Activated naive CD4-positive, alpha-beta T cell treated with anti-CD3 and anti-CD28 coated beads, Interleukin-2, amount 50 U/mL, for 72 hours (primary cell): ENCODE data around the gene MTNR1B. TPM values are rescaled to one million over a fixed set of nuclear protein-coding genes. Genes with fewer than 3 reads are reported as not detected.

Source experiments
- ATAC-seq, 2 donors: fragments of 150-1000 bp; cut with Tn5 transposase; 2 replicates each; pipeline ENCODE4 v1.10.0; 2021; ENCODE audit warnings: mild to moderate bottlenecking in 2 of 2, moderate library complexity in 2 of 2
- DNase-seq, 2 donors: peaks; one replicate each; pipeline ENCODE4 v3.0.0; 2021 to 2022; ENCODE audit warnings: low spot score in 2 of 2
- H3K27ac Mint-ChIP-seq, 2 donors: one replicate each; pipeline ENCODE4 v1.8.0; 2022; ENCODE audit warnings: mild to moderate bottlenecking in 2 of 2, mixed read lengths in 2 of 2
- H3K36me3 Mint-ChIP-seq, 2 donors: one replicate each; pipeline ENCODE4 v1.8.0; 2022; ENCODE audit warnings: mixed read lengths in 2 of 2
- H3K9me3 Mint-ChIP-seq, 2 donors: one replicate each; pipeline ENCODE4 v1.8.0; 2022; ENCODE audit warnings: mixed read lengths in 2 of 2
- total RNA-seq, 2 donors: library from RNA; stranded (reverse); gene quantifications; one replicate each; pipeline ENCODE4 v1.2.3, GENCODE V29; 2022

The MTNR1B gene
- total RNA-seq, 2 donors from 2014 or later, result not detected

DNA sequence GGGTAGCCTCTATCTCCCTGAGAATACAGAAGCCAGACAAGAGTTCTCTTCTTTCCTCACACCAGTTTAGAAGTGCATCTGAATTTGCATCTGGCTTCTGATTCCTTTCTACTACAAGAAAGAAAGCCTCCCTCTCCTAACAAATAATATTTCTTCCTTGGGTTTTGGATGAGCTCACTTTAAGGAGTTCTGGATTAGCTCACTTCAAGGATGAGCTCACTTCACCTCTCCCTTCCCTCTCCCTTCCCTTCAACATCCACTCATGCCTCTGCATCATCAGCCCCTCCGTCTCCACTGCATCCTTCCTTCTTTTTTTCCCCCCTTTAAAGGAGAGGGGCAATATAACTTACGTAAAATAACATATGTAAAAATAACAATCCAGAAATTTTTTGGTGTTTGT is 1.6 kb upstream of the MTNR1B start:
- Mint-ChIP-seq H3K36me3 (peaks cover 0 to 6% of the 10 kb centered on the region in 2 donors), H3K27ac (peak overlapping the region in 1 of 2 donors; percentile 76), H3K9me3 (peaks cover 3 to 6% of the 10 kb centered on the region in 2 donors)
- no peak for ATAC-seq
- DNase-seq, result no peak

DNA sequence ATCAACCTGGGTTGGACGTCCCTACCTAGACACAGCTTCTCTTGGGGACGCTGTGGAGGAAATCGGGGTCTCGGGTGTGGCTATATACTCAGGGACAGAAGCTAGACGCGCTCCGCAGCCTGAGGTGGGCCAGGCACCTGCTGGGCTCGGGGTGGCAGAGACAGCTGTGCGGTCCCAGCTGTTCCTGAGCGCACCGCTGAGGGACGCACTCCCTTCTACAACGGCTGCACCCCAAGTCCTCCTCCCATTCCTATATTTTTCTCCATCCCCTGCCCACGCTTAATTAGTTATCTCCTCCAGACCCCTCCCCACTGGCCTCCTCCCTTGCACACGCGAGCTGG is 188 bp upstream of the MTNR1B start:
- Mint-ChIP-seq H3K27ac (no peak overlapping the region), H3K9me3 (peaks cover 6 to 10% of the 10 kb centered on the region in 2 donors), H3K36me3 (peaks cover 0 to 6% of the 10 kb centered on the region in 2 donors)
- no peak for ATAC-seq
- DNase-seq, result no peak

DNA sequence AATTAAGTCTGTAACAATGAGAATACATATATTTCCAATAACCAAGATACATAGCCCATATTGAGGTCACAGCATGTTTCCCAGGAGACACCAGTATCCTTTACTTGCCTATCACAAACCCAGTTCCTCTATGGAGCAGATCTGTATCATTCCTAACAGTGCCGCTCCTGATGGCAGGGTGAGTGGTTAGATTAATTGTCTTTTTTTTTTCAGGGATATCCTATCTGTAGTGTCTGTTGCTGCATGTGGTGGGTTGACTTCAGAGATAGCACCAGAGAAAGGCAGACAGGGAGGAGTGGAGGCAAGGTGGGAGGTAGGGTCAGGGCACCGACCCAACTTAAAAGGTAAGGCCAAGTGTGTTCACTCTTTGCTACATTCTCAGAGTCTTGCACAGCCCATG is 2.8 kb downstream of the MTNR1B start:
- Mint-ChIP-seq H3K9me3 (peaks cover 6 to 10% of the 10 kb centered on the region in 2 donors), H3K27ac (no peak overlapping the region), H3K36me3 (peaks cover 0 to 6% of the 10 kb centered on the region in 2 donors)
- ATAC-seq, result no peak
- no peak for DNase-seq

- Mint-ChIP-seq H3K27ac (no peak overlapping the region), H3K9me3 (peaks cover 0 to 10% of the 10 kb centered on the region in 2 donors), H3K36me3 (peaks cover 0 to 1% of the 10 kb centered on the region in 2 donors)
- ATAC-seq (no peak), DNase-seq (no peak)
Measured at GRCh38 chr11:92975285-92975684, 5.8 kb downstream of the MTNR1B start.

GRCh38 chr11:92976681-92977080 is 7.2 kb downstream of the MTNR1B start:
- H3K36me3 Mint-ChIP-seq, result no peaks in the 10 kb centered on the region
- H3K27ac Mint-ChIP-seq, result no peak overlapping the region
- DNase-seq, result no peak
- peaks cover 0 to 10% of the 10 kb centered on the region in 2 donors for H3K9me3 Mint-ChIP-seq
- no peak for ATAC-seq

DNA sequence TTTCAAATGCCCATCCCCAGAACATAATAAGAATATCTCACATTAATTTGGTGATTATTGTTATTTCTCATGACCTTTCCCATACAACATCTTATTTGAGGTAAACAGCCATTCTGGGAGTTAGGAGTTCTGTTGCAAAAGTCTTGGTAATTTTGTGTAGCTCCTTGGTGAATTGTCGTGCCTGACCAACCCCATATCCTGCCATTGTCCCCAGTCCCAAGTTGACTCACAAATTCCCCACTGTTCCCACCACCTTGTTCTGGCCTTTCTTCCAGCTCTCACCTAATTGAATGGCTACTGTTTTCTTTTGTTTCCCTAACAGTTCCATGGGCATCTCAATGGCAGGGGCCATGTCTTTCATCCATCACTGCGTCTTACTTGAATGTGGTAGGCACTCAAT is 8.0 kb downstream of the MTNR1B start:
- Mint-ChIP-seq H3K9me3 (peaks cover 0 to 10% of the 10 kb centered on the region in 2 donors), H3K36me3 (no peaks in the 10 kb centered on the region), H3K27ac (no peak overlapping the region)
- DNase-seq, result no peak
- no peak for ATAC-seq

DNA sequence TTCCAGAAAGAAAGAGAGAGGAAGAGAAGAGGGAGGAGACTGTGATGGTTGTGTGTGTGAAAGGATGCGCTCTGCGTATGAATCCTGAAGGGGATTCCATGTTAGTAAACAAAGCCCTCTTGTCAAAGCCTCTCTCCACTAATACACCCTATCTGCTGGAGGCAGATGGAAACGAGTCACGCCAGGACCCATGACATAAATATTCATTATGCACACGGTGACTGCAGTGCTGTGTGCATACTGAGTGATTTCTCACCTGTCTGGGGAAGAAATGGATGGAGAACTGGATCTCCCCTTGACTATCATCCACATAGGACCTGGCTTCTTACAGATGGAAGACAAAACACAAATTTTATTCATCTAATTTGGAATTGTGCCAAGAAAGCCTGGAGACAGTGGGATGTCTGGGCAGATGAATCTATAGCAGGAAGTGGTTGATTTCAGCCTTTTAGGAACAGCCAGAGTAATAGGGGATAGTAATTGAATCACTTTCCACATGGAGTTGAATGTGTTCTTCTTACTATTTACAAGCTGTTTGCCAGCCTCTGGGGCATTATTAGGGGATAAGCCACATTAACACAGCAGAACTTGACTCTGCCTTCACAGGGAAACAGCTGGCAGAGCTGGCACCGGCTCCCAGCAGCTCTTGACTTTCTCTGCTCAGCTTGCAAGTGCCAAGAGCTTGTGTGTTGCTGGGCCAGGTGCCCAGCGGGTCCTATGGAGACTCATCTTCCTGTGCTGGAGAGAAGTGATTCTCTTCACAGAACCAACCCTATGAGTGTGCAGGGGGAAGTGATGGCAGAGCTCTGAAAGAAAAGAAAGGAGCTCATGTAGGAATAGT is 9.0 kb downstream of the MTNR1B start:
- ATAC-seq, result no peak
- H3K9me3 Mint-ChIP-seq, result peaks cover 0 to 1% of the 10 kb centered on the region in 2 donors
- no peak overlapping the region for H3K27ac Mint-ChIP-seq
- DNase-seq, result no peak
- H3K36me3 Mint-ChIP-seq, result no peaks in the 10 kb centered on the region

GRCh38 chr11:92979176-92979575 is 9.7 kb downstream of the MTNR1B start:
- no peaks in the 10 kb centered on the region for H3K9me3 Mint-ChIP-seq
- ATAC-seq (no peak), DNase-seq (no peak)
- no peaks in the 10 kb centered on the region for H3K36me3 Mint-ChIP-seq
- H3K27ac Mint-ChIP-seq, result no peak overlapping the region

GRCh38 chr11:92980312-92980711 is 10.9 kb downstream of the MTNR1B start:
- ATAC-seq (no peak), DNase-seq (no peak)
- Mint-ChIP-seq H3K27ac (no peak overlapping the region), H3K9me3 (peaks cover 0 to 4% of the 10 kb centered on the region in 2 donors), H3K36me3 (no peaks in the 10 kb centered on the region)

GRCh38 chr11:92981508-92982043 is 12.1 kb downstream of the MTNR1B start:
- DNase-seq (no peak), ATAC-seq (no peak)
- Mint-ChIP-seq H3K36me3 (no peaks in the 10 kb centered on the region), H3K27ac (no peak overlapping the region), H3K9me3 (peaks cover 0 to 5% of the 10 kb centered on the region in 2 donors)

- no peaks in the 10 kb centered on the region for H3K36me3 Mint-ChIP-seq
- no peak for ATAC-seq
- peaks cover 6 to 12% of the 10 kb centered on the region in 2 donors for H3K9me3 Mint-ChIP-seq
- DNase-seq, result no peak
- no peak overlapping the region for H3K27ac Mint-ChIP-seq
Measured at GRCh38 chr11:92986585-92986984, 17.1 kb downstream of the MTNR1B start.

- Mint-ChIP-seq H3K9me3 (peaks cover 6 to 7% of the 10 kb centered on the region in 2 donors), H3K27ac (no peak overlapping the region), H3K36me3 (no peaks in the 10 kb centered on the region)
- ATAC-seq (no peak), DNase-seq (no peak)
Measured at GRCh38 chr11:92993004-92993403, 23.6 kb downstream of the MTNR1B start.

- no peak overlapping the region for H3K27ac Mint-ChIP-seq
- ATAC-seq, result no peak
Measured at GRCh38 chr11:93000511-93001476, 31.3 kb downstream of the MTNR1B start.

DNA sequence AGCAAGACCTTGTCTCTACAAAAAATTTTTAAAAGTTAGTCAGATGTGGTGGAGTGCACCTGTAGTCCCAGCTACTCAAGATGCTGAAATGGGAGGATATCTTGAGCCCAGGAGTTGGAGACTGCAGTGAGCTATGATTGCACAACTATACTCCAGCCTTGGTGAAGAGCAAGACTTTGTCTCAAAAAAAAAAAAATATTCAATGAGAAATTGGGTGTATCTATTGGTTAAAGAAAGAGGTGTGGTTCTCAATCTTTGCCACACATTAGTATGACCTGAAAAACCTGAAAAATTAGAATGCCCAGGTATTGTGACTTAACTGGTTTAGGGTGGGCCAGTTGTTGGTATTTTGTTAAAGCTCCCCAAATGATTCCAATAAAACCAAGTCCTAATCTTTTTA is 32.4 kb downstream of the MTNR1B start:
- Mint-ChIP-seq H3K36me3 (no peaks in the 10 kb centered on the region), H3K9me3 (peaks cover 0 to 5% of the 10 kb centered on the region in 2 donors), H3K27ac (no peak overlapping the region)
- ATAC-seq (no peak), DNase-seq (no peak)

More at GRCh38 chr11:93000511-93001476, 31.3 kb downstream of the MTNR1B start:
- H3K36me3 Mint-ChIP-seq, result no peaks in the 10 kb centered on the region
- H3K9me3 Mint-ChIP-seq, result peaks cover 0 to 5% of the 10 kb centered on the region in 2 donors
- DNase-seq, result no peak

GRCh38 chr11:93002380-93002779 is 32.9 kb downstream of the MTNR1B start:
- no peak overlapping the region for H3K27ac Mint-ChIP-seq
- ATAC-seq (no peak), DNase-seq (no peak)
- H3K36me3 Mint-ChIP-seq, result no peaks in the 10 kb centered on the region
- H3K9me3 Mint-ChIP-seq, result peaks cover 0 to 5% of the 10 kb centered on the region in 2 donors

DNA sequence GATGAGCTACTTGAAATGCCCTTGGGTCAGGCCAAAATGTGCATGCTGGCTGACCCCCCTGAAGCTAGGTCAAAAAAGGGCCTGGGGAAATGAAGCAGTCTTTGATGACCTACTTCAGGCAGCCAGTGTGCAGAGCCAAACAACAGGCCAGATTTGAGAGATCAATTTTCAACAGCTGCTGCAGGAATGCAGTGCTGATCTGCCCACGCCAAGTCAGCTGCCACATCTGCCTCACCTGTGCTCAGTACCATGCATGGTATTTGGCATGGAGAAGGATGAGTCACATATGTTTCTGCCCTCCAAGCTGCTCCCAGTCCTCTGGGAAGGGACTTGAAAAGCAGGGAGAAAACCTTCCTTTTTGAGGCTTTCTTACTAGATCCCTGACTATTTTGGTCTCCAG is 35.8 kb downstream of the MTNR1B start:
- Mint-ChIP-seq H3K27ac (no peak overlapping the region), H3K9me3 (peaks cover 3 to 4% of the 10 kb centered on the region in 2 donors), H3K36me3 (no peaks in the 10 kb centered on the region)
- DNase-seq (no peak), ATAC-seq (no peak)

GRCh38 chr11:93013646-93014045 is 44.2 kb downstream of the MTNR1B start:
- no peak overlapping the region for H3K27ac Mint-ChIP-seq
- peaks cover 0 to 4% of the 10 kb centered on the region in 2 donors for H3K36me3 Mint-ChIP-seq
- H3K9me3 Mint-ChIP-seq, result peaks cover 8 to 11% of the 10 kb centered on the region in 2 donors
- DNase-seq, result no peak
- no peak for ATAC-seq
